HG02763 (cell line): Measurements from ENCODE around the gene CEMIP.

Experiments
- ATAC-seq: cut with Tn5 transposase; IDR thresholded peaks from one replicate; pipeline ENCODE4 v1.9.1; 2021; ENCODE audit warnings: mild to moderate bottlenecking, moderate library complexity; ENCODE audit not compliant: unreplicated experiment

The CEMIP gene

DNA sequence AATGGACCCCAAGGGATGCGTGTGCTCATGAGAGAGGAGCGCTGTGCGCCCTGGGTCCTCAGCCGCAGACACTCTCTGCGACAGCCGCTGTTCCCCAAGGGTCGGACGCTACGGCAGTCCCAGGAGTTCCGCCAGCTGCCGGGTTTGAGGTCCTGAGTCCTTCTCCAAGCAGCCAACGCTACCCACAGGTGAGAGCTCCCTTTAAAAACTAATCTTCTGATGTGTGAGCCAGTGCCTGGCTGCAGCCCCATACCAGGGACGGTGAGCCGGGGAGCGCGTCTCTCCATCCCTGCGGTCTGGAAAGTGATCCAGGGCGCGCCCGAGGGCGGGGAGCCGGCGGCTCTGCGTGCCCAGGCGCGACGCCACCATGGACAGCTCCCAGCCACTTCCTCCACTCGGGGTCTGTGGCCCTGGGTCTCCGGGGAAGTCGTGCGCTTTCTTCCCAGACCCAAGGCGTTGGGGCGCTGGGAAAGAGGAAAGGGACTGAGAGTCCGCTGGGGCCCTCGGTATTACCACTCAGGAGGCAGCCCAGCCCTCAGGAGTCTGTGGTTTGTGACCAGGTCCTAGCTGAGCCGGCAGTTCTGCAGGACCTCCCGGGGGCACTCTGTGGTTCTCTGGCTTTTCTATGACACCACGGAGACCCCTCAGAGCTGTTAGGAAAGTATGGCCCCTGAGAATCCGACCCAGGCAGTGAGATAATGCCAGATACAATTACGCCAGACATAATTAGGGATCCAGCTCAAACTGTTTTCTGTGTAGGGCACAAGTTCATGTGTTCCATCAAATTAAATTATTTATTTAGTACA lies 1.4 kb downstream of the CEMIP start:
- ATAC-seq: no peak

GRCh38 chr15:80783260-80783659 lies 4.1 kb downstream of the CEMIP start:
- no peak for ATAC-seq

GRCh38 chr15:80785335-80785734 lies 6.2 kb downstream of the CEMIP start:
- no peak for ATAC-seq

- no peak for ATAC-seq
These were observed 6.7 kb downstream of the CEMIP start for GRCh38 chr15:80785811-80786354.

- ATAC-seq: no peak
These were observed 8.1 kb downstream of the CEMIP start for GRCh38 chr15:80787316-80787715.

- ATAC-seq: no peak
These were observed 9.4 kb downstream of the CEMIP start for GRCh38 chr15:80788536-80788935.

DNA sequence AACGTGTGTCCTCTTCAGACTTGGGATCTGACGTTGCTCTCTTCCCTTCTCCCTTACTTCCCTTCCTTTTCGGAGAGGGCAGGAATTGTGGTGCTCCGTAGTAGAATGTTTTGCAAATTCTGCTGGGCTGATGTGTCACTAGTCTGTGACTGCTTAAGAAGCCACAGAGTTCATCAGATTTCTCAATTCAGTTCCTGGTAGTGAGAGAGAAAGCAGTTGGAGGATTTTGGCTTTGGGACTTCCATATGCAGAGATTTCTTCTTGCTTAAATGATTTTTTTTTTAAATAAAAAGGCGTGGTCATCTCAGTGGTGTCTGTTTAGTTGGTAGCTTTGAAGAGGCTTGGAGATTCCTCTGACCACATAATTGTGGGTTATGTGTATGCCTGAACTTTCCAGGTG lies 10.1 kb downstream of the CEMIP start:
- ATAC-seq: no peak

DNA sequence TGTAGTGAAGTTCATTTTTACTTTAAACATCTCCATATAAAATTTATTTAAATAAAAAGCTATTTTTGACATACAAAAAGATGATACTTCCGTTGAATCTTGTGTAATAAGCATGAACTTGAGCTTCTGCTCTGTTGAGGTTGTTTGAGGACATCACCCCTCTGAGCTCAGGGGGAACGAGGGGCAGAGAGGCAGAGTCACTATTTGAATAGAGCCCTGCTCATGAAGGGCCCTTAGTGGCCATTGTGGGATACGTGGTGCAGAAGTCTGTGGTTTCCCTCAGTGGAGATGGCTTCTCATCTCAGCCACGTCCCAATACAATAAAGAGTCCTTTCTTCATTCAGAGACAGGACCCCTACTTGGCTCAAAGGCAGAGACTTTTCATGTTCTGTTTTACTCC lies 10.6 kb downstream of the CEMIP start:
- no peak for ATAC-seq

GRCh38 chr15:80790236-80790635 lies 11.1 kb downstream of the CEMIP start:
- ATAC-seq: no peak

GRCh38 chr15:80791004-80791403 lies 11.8 kb downstream of the CEMIP start:
- ATAC-seq: no peak

- ATAC-seq: no peak
These were observed 17.2 kb downstream of the CEMIP start for GRCh38 chr15:80796407-80796806.

- ATAC-seq: no peak
These were observed 19.7 kb downstream of the CEMIP start for GRCh38 chr15:80798911-80799310.

- no peak for ATAC-seq
These were observed 20.9 kb downstream of the CEMIP start for GRCh38 chr15:80800067-80800466.

- no peak for ATAC-seq
These were observed 22.9 kb downstream of the CEMIP start for GRCh38 chr15:80801891-80802680.

DNA sequence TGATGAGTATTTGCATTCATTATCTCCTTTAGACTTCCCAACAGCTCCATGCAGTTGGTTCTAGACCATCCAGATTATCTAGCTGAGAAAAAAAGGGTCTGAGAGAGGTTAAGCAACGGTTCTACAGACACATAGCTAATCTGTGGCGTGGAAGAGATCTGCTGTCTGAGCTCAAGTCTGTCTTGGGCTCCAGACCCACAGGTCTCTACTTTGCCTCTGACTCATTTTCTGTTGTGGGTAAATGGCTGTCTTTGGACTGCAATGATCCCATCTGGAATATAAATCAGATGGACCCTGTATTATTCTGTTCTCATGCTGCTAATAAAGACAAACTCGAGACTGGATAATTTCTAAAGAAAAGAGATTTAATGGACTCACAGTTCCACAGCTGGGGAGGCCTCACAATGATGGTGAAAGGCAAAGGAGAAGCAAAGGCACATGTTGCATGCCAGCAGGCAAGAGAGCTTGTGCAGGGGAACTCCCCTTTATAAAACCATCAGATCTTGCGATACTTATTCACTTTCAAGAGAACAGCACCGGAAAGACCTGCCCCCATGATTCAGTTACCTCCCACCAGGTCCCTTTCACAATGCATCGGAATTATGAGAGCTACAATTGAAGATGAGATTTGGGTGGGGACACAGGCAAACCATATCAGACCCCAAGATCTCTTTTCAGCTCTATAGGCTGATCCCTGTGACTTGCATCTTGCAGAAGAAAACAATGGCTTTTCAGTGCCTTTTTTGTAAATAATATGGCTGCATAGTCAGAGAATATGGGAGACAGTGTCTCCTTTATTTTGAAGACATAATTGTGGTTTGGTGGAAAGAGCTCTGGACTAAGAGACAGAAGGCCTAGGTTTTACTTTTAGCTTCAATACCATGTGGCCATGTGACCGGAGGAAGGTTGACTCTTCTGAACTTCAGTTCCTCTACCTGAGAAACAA lies 24.7 kb downstream of the CEMIP start:
- no peak for ATAC-seq

- no peak for ATAC-seq
These were observed 25.9 kb downstream of the CEMIP start for GRCh38 chr15:80804970-80805495.

DNA sequence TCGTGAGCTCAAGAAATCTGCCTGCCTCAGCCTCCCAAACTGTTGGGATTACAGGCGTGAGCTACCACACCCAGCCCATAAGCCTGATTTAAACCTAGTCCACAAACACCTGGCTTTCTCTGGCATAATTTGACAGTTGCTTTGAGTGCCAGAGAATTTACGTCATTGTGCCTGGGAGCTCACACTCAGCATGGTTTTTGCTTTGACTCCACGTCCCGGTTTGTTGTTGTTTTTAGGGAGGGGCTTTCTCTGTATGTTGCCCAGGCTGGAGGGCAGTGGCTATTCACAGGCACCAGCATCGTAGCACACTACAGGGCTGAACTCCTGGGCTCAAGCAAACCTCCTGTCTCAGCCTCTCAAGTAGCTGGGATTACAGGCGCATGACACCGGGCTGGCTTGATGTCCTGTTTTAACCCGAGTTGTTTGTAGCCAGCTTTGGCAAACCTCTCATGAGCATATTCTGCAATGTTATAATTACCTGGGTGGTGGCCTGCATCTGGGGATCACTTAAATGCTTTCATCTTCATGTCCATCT lies 32.7 kb downstream of the CEMIP start:
- ATAC-seq: no peak

GRCh38 chr15:80815106-80815505 lies 35.9 kb downstream of the CEMIP start:
- ATAC-seq: no peak

DNA sequence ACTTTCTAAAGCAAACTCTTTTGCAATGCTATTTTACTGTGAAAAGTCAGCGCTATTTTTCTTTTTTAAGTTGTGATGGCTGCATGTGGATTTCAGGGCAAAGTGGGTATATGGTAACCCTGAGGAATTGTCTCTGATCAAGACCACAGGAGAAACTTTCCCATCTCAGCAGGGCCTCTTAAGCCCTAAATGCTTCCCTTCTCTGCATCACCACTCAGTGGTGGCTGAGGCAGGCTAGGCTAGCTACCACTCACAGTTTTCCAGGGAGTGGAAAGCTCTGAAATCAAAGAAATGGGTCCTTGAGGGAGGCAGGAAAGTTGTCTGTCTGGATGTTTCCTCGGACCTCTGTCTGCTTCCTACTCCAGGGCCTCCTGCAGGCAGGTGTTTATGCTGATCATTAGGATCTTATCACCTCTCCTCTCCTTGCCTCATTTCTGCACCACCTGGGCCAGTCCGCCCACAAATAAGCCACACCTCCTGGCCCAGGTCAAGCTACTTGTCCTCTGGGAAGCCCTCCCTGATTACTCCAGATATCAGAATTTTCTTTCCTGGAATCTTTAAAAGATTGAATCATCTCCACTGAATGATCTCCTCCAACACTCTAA lies 37.0 kb downstream of the CEMIP start:
- ATAC-seq: no peak

- ATAC-seq: no peak
These were observed 37.8 kb downstream of the CEMIP start for GRCh38 chr15:80816936-80817335.
